Raji (cell line): ENCODE data around the gene C2.

Experiments used
- POLR2A ChIP-seq: IDR thresholded peaks from 2 replicates; pipeline ENCODE4 v1.6.1; 2011; ENCODE audit warnings: low read depth, low read length, control low read depth; ENCODE audit not compliant: insufficient read depth

The C2 gene

DNA sequence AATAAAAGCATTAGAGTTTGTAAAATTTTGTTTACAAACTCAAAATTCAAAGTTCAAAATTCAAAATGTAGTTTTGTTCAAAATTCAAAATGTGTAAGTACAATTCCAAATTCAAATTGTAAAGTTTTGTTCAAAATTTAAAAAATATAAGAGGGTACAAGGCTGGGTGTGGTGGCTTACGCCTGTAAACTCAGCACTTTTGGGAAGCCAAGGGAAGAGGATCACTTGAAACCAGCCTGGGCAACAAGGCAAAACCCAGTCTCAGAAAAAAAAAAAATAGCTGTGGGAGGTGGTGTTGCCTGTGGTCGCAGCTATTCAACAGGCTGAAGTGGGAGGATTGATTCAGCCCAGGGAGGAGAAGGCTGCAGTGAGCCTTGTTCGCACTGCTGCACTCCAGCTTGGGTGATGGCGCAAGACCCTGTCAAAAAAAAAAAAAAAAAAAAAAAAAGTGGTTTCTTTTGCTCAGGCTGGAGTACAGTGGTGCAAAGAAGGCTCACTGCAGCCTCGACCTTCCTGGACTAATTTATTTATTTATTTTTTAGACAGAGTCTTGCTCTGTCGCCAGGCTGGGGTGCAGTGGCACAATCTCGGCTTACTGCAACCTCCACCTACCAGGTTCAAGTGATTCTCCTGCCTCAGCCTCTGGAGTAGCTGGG, 20.2 kb upstream of the C2 start:
- no peak for TF ChIP-seq POLR2A

DNA sequence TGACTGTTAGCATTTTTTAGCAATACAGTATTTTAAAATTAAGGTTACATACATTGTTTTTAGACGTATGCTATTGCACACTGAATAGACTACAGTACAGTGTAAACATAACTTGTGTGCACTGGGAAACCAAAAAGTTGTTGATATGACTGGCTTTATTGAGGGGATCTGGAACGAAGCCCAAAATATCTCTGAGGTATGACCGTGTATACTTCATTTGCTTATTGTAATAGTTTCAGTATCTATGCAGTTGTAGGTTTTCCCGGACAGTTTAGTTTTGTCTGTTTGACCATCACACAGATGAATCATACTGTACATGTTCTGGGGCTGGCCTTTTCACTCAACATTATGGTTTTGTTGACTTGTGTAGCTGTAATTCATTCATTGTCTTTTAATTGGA, 18.7 kb upstream of the C2 start:
- TF ChIP-seq POLR2A = no peak

DNA sequence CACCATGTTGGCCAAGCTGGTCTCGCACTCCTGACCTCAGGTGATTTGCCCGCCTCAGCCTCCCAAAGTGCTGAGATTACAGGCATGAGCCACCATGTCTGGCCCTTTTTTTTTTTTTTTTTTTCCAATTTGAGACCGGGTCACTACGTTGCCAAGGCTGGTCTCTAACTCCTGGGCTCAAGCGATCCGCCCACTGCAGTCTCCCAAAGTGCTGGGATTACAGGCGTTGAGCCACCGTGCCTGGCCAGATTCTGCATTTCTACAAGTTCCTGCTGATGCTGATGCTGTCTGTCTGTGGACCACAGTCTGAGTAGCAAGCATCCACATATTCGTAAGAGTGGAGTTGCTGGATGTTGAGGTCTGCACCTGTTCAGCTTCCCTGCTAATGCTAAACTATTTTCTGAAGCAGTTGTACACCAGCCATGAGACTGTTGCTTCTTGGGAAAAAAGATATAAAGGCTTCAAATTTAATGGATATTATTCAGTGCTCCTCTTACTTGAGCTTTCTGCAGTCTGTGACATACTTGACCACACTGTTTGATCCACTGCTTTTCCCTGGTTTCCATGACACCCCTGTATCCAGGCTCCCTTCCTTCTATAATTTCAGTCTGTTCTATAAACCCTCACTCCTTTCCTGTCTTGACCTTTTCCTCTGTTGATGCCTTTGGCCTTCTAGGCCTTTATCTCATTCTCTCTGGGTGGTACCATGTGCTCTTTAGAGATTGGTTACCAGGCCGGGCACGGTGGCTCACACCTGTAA, 15.5 kb upstream of the C2 start:
- no peak for TF ChIP-seq POLR2A

DNA sequence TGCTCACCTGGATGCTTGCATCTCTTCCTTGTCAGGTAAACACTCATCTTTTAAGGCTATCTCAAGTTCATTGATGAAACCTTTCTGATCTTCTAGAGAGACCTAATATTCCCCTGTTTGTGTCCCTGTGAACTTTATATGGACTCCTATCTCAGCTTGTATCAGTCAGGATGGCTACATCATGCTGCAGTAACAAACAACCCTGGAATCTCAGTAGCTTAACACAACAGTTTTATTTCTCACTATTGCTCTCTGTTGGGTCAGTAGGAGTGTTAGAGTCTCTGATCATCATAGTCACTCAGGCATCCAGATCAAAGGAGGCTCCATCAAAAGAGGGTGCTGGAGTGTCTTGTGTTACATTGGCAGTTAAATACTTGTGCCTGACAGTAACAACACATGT, 12.2 kb upstream of the C2 start:
- no peak for TF ChIP-seq POLR2A

DNA sequence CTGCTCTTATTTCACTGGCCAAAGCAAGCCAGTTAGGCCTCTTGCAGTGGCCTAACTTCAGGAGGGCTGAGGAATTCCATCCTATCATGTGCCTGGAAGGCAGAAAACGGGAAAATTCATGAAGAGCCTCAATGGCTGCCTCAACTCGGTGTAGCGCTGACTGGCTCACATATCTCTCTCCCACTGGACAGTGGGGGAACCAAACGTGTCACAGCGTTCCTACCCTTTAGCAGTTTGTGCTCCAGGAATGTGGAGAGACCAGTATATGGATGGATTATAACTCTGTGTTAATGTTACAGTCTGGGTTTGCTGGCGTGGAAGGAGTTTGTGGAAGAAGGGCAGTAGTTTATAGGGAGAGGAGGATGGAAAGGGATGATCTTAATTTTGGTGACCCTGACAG, 11.8 kb upstream of the C2 start:
- TF ChIP-seq POLR2A = no peak

DNA sequence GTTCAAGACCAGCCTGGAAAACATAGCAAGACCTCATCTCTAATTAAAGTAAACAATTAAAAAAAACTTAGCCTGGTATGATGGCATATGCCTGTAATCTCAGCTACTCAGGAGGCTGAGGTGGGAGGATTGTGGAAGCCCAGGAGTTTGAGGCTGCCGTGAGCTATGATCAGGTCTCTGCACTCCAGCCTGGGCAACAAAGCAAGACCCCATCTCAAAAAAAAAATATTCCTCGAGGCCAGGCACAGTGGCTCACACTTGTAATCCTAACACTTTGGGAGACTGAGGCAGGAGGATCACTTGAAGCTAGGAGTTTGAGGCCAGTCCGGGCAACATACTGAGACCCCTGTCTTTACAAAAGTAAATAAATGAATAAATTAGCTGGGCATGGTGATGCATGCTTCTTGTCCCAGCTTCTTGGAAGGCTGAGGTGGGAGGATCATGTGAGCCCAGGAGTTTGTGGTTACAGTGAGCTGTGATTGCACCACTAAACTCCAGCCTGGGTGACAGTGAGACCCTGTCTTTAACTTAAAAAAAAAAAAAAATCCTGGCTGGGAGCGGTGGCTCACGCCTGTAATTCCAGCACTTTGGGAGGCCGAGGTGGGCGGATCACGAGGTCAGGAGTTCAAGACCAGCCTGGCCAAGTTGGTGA, 9.3 kb upstream of the C2 start:
- TF ChIP-seq POLR2A = no peak

DNA sequence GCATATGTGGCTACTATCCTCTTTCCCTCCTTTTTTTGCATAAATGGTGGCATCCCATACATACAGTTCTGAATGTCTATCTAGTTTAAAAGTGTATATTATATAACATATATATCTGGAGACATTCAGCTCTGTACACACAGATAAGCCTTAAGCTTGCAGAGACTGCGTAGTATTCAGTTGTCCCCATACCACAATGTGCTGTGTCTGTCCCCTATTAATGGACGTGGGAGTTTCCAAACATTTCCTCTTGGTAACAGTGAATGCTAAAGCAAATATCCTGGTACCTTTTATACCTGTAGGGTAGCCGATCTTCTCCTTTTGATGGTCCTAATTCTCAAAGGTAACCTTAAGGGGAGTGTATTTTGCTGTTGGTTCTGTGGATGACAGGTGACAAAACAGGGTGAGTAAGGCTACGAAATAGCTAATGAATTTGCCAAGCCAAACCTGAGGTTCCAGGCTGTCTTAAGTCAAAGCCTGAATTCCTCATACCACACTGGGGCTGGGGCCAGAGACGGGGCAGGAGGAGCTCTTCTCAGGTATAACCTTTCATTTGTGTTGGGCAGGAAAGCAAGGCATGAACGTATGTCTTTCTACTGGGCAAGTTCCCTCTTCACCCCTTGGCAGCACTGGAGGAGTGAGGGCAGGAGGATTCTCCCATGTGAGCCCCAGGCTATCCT, 7.8 kb upstream of the C2 start:
- no peak for TF ChIP-seq POLR2A

DNA sequence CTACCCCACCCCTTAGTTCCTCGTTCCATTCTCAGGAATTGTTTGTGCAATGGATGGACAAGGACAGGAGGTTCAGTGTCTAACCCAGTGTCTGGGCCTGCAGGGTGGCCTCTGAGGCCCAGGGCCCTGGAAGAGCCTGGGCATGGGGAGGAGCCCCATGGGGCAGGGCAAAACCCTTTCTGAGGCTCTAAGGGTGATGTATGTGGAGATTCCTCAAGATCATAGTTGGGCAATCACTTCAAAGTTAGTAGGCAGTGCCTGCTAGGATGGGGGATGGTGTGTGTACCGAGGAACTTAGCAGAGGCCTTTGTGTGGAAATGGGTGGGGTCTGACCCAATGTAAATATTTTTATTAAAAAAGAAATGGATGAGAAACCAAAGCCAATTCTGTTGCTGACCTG, 6.7 kb upstream of the C2 start:
- no peak for TF ChIP-seq POLR2A

DNA sequence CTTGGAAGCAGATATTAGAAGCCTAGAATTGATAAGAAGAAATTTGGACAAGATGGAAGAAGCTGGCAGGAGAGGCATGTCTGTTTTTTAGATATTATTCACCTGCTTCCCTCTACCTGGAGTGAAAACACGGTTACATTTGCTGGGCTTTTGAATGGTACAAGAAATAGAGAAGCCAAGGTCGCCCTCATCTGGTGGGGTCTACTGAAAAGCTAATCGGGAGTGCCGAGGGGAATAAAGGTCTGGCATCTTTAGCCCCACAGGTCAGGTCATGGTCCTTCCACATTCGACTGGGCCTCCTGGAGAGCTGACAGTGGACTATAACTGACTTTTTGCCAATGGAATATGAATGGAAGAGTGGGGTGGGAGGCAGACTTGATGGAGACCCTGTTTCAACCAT, 4.6 kb upstream of the C2 start:
- TF ChIP-seq POLR2A = no peak

DNA sequence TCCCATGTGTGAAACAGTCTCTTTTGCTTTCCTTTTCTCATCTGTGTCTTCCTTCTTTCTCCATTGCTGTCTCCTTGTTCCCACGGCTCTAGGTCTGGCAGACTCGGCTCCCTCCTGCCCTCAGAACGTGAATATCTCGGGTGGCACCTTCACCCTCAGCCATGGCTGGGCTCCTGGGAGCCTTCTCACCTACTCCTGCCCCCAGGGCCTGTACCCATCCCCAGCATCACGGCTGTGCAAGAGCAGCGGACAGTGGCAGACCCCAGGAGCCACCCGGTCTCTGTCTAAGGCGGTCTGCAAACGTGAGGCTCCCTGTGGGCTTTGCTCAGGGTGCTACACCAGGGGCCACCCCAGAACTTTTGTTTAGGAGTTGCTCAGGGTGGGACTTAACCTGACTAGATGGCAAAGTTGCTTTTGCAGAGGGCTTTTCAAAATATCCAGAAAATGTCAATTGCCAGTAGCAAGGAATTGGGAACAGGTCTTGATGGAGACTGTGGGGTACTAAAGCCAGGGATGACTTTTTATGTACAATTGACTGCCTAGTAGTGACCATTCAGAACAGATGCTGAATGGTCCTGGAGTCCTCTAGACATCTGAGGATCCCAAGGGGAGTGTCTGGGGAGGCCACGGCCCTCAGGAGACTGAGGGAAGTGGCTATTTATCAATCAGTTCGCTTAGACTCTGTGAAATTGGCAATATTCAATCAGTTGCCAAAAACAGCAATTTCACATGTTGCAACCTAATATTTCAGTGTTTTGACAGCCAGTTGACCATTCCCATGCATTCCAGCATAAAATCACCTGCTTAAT, 550 bp downstream of the C2 start:
- TF ChIP-seq POLR2A = no peak

DNA sequence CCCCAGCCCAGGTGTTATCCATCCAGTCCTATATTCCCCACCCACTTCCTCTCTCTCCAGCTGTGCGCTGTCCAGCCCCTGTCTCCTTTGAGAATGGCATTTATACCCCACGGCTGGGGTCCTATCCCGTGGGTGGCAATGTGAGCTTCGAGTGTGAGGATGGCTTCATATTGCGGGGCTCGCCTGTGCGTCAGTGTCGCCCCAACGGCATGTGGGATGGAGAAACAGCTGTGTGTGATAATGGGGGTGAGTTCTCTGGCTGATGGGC, 1.1 kb downstream of the C2 start:
- no peak for TF ChIP-seq POLR2A

DNA sequence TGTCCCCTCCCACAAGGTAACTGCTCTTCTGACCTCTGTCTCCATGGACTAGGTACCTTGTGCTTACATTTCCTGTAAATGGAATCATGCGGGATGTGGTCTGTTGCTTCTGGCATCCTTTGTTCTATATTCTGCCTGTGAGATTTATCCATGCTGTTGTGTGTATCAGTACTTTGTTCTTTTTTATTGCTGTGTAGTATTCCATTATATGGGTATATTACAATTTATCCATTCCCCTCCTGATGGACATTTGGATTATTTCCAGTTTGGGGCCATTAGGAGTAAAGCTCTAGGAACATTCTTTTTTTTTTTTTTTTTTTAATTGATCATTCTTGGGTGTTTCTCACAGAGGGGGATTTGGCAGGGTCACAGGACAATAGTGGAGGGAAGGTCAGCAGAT, 3.4 kb downstream of the C2 start:
- no peak for TF ChIP-seq POLR2A

DNA sequence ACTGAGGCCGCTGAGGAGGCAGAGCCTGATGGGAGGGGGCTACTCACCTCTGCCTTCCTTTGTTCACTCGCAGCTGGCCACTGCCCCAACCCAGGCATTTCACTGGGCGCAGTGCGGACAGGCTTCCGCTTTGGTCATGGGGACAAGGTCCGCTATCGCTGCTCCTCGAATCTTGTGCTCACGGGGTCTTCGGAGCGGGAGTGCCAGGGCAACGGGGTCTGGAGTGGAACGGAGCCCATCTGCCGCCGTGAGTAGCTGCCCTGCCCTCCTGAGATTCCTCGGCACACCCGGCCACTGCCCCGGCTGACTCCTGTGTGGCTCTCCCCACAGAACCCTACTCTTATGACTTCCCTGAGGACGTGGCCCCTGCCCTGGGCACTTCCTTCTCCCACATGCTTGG, 6.0 kb downstream of the C2 start:
- no peak for TF ChIP-seq POLR2A

DNA sequence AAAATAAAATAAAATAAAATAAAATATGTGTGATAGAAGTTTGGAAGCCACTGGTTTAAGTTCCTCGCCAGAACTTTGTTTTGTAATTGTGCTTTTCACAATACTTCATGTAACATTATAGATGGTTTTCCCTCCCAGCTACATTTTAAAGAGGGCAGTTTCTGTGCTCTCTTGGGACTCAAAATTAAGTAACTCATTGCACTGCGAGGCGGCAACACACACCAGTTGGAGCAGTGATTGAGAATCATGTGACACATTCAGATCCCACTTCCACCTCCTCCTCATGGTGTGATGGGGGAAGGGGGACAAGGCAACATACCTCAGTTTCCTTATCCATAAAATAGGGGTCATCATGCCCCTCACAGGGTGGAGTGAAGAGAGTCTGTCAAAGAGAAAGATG, 7.5 kb downstream of the C2 start:
- TF ChIP-seq POLR2A = no peak

DNA sequence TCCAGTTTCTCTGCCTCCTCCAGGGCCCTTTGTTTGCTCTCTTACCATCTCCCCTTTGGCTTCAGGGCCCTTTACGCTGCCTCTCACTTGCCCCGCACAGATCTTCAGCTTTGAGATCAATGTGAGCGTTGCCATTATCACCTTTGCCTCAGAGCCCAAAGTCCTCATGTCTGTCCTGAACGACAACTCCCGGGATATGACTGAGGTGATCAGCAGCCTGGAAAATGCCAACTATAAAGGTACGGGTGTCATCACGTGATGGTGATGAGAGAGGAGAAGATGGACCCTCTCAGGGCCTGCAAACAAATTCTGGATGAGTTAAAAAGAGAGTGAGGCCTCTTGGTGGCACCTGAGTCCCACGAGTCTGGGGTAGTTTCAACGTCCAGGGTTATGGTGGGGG, 8.3 kb downstream of the C2 start:
- no peak for TF ChIP-seq POLR2A
